Measurements from ENCODE around the gene UBA1. TPM values are rescaled to one million over a fixed set of nuclear protein-coding genes. Genes with fewer than 3 reads are reported as not detected.

UBA1 gene
- total and polyA plus RNA-seq, 10 of the 15 experiments (the other 5 are each of a cell fraction or from before 2014, with no cell fraction given), result 60.4 to 314 (median 216) TPM

- TF ChIP-seq HDAC6 (IDR thresholded peaks at IDR 0.05; ENCODE audit: unreplicated experiment), result no peak
- peak; percentile 37 for TF ChIP-seq DPF2 (IDR thresholded peaks at IDR 0.05)
- TF ChIP-seq EGR1 (IDR thresholded peaks at IDR 0.05; ENCODE audit: borderline replicate concordance in 1 of 2, low read depth in 2 of 2, low read length in 2 of 2), result no peak
- TF ChIP-seq SPI1 (IDR thresholded peaks at IDR 0.05; ENCODE audit: borderline replicate concordance, insufficient read depth, low read depth, low read length), result no peak
- 0 out of 2 replicates have a peak, but pooled peaks have one; percentile 25 for TF ChIP-seq TCF12 (IDR thresholded peaks at IDR 0.05; ENCODE audit: low read depth, low read length)
- TF ChIP-seq, protein P1, sequence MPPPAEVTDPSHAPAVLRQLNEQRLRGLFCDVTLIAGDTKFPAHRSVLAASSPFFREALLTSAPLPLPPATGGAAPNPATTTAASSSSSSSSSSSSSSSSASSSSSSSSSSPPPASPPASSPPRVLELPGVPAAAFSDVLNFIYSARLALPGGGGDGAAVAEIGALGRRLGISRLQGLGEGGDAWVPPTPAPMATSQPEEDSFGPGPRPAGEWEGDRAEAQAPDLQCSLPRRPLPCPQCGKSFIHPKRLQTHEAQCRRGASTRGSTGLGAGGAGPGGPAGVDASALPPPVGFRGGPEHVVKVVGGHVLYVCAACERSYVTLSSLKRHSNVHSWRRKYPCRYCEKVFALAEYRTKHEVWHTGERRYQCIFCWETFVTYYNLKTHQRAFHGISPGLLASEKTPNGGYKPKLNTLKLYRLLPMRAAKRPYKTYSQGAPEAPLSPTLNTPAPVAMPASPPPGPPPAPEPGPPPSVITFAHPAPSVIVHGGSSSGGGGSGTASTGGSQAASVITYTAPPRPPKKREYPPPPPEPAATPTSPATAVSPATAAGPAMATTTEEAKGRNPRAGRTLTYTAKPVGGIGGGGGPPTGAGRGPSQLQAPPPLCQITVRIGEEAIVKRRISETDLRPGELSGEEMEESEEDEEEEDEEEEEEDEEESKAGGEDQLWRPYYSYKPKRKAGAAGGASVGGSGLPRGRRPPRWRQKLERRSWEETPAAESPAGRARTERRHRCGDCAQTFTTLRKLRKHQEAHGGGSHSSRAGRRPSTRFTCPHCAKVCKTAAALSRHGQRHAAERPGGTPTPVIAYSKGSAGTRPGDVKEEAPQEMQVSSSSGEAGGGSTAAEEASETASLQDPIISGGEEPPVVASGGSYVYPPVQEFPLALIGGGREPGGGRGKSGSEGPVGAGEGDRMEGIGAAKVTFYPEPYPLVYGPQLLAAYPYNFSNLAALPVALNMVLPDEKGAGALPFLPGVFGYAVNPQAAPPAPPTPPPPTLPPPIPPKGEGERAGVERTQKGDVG (CRISPR knock-in tag; IDR thresholded peaks at IDR 0.05), result no peak
- TF ChIP-seq, protein P2, sequence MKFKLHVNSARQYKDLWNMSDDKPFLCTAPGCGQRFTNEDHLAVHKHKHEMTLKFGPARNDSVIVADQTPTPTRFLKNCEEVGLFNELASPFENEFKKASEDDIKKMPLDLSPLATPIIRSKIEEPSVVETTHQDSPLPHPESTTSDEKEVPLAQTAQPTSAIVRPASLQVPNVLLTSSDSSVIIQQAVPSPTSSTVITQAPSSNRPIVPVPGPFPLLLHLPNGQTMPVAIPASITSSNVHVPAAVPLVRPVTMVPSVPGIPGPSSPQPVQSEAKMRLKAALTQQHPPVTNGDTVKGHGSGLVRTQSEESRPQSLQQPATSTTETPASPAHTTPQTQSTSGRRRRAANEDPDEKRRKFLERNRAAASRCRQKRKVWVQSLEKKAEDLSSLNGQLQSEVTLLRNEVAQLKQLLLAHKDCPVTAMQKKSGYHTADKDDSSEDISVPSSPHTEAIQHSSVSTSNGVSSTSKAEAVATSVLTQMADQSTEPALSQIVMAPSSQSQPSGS (IDR thresholded peaks at IDR 0.05; ENCODE audit: low read length), result no peak
- TF ChIP-seq, protein P3, sequence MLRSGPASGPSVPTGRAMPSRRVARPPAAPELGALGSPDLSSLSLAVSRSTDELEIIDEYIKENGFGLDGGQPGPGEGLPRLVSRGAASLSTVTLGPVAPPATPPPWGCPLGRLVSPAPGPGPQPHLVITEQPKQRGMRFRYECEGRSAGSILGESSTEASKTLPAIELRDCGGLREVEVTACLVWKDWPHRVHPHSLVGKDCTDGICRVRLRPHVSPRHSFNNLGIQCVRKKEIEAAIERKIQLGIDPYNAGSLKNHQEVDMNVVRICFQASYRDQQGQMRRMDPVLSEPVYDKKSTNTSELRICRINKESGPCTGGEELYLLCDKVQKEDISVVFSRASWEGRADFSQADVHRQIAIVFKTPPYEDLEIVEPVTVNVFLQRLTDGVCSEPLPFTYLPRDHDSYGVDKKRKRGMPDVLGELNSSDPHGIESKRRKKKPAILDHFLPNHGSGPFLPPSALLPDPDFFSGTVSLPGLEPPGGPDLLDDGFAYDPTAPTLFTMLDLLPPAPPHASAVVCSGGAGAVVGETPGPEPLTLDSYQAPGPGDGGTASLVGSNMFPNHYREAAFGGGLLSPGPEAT (IDR thresholded peaks at IDR 0.05; ENCODE audit: low read depth), result no peak
- TF ChIP-seq HDAC2 (IDR thresholded peaks at IDR 0.05), result no peak
- no peak for TF ChIP-seq CBX5 (IDR thresholded peaks at IDR 0.05; ENCODE audit: low read depth)
- TF ChIP-seq, protein P4, sequence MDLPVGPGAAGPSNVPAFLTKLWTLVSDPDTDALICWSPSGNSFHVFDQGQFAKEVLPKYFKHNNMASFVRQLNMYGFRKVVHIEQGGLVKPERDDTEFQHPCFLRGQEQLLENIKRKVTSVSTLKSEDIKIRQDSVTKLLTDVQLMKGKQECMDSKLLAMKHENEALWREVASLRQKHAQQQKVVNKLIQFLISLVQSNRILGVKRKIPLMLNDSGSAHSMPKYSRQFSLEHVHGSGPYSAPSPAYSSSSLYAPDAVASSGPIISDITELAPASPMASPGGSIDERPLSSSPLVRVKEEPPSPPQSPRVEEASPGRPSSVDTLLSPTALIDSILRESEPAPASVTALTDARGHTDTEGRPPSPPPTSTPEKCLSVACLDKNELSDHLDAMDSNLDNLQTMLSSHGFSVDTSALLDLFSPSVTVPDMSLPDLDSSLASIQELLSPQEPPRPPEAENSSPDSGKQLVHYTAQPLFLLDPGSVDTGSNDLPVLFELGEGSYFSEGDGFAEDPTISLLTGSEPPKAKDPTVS (IDR thresholded peaks at IDR 0.05; ENCODE audit: low read depth, low read length), result no peak
- TF ChIP-seq MEF2A (IDR thresholded peaks at IDR 0.05; ENCODE audit: insufficient read depth, low read depth, low read length), result no peak
Observed at GRCh38 chrX:47218920-47219815, 25.5 kb downstream of the UBA1 start (continued).

Measured in GM12878 (cell line).